ENCODE results near the gene ZNF124. TPM values are rescaled to one million over a fixed set of nuclear protein-coding genes. Genes with fewer than 3 reads are reported as not detected.
A peak's percentile ranks its signal among the peaks of the same experiment; 100 is the strongest.

ZNF124 gene
- total and polyA plus RNA-seq, 2 experiments from 2014 or later = 23.2 to 43.9 TPM

DNA sequence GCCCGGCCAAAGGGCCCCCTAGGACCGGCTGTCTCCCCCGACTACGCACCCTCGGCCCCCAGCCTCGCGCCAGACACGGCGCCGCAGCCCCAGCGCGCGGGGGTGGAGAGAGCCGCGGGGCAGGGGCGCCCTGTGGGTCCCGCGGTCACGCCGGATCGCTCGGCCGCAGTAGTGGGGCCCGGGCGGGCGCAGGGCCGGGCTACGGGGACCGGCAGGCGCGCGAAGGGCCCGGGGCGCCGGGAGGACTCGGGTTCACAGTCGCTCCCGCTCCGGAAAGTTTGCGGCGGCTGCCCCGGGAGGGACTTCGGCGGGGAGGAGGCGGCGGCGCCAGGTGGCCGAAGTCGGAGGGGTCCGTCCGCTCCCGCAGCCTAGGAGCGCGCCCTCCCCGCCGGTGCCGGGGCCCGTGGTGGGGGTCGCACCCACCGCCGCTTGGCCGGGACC, 60.5 kb downstream of the ZNF124 start:
- Mint-ChIP-seq H3K4me1 (peaks cover 11% of the 10 kb centered on the region), H3K27me3 (ENCODE audit: insufficient read depth, low read depth, poor library complexity) (peaks cover 32% of the 10 kb centered on the region), H3K9me3 (peaks cover 6% of the 10 kb centered on the region; the same call in 2 of the 3 replicates), H3K36me3 (ENCODE audit: low read depth) (peaks cover 3% of the 10 kb centered on the region; the same call in 1 of the 3 replicates), H3K27ac (no peak overlapping the region), H3K4me3 (peak overlapping the region; percentile 70; the same call in 2 of the 3 replicates)
- DNase-seq (ENCODE audit: low spot score) = peak; percentile 48
- ATAC-seq = peak; percentile 28
- H3K4me2 ChIP-seq = peak overlapping the region; percentile 97
- no peaks in the 10 kb centered on the region for H3F3A ChIP-seq (replicated peaks; ENCODE audit: low read depth)
- H4K20me1 ChIP-seq (replicated peaks; ENCODE audit: insufficient read depth) = no peaks in the 10 kb centered on the region
- H3K4me1 ChIP-seq (ENCODE audit: insufficient read depth) = peaks cover 3% of the 10 kb centered on the region
- H3K27me3 ChIP-seq (ENCODE audit: insufficient read depth) = peaks cover 45% of the 10 kb centered on the region
- H3K4me3 ChIP-seq = peak overlapping the region; percentile 83
- no peaks in the 10 kb centered on the region for H3K36me3 ChIP-seq (ENCODE audit: insufficient read depth)
- H2AFZ ChIP-seq = peak overlapping the region; percentile 97
- no peak overlapping the region for H3K27ac ChIP-seq (ENCODE audit: low read depth)
- H3K79me2 ChIP-seq (replicated peaks; ENCODE audit: insufficient read depth) = no peaks in the 10 kb centered on the region
- no peaks in the 10 kb centered on the region for H3K9me2 ChIP-seq (ENCODE audit: insufficient read depth)
- TF ChIP-seq EZH2 (IDR thresholded peaks at IDR 0.05; ENCODE audit: low read depth, unreplicated experiment) (peak; percentile 48), CREB1 (CRISPR knock-in tag; IDR thresholded peaks at IDR 0.05; ENCODE audit: low read depth) (no peak)
- TF ChIP-seq, protein P1, sequence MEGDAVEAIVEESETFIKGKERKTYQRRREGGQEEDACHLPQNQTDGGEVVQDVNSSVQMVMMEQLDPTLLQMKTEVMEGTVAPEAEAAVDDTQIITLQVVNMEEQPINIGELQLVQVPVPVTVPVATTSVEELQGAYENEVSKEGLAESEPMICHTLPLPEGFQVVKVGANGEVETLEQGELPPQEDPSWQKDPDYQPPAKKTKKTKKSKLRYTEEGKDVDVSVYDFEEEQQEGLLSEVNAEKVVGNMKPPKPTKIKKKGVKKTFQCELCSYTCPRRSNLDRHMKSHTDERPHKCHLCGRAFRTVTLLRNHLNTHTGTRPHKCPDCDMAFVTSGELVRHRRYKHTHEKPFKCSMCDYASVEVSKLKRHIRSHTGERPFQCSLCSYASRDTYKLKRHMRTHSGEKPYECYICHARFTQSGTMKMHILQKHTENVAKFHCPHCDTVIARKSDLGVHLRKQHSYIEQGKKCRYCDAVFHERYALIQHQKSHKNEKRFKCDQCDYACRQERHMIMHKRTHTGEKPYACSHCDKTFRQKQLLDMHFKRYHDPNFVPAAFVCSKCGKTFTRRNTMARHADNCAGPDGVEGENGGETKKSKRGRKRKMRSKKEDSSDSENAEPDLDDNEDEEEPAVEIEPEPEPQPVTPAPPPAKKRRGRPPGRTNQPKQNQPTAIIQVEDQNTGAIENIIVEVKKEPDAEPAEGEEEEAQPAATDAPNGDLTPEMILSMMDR (conservative IDR thresholded peaks at IDR 0.05; ENCODE audit: low read depth in 2 of 2) = no peak

- peak overlapping the region; percentile 97 for H2AFZ ChIP-seq
Measured at GRCh38 chr1:247110627-247111258, 61.1 kb downstream of the ZNF124 start.

DNA sequence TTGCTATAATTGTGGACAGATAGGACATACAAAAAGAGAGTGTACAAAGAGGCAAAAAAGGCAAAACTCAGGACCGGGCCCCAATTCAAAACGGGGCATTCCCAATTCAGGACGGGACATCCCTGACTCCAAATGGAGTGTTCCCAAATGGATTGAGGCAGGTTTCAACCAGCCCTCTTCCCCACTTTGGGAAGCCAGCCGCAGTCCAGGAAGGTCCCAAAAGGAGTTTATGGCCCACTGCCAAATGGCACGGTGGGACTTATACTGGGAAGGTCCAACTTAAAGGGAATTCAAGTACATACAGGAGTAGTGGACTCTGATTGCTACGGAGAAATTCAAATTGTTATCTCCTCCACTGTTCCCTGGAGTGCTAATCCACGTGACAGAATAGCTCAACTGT, 64.1 kb downstream of the ZNF124 start:
- no peak overlapping the region for H2AFZ ChIP-seq
- no peak overlapping the region for H3K27ac ChIP-seq (ENCODE audit: low read depth)
- Mint-ChIP-seq H3K4me3 (no peak overlapping the region), H3K9me3 (peaks cover 5% of the 10 kb centered on the region; the same call in 1 of the 3 replicates), H3K4me1 (peaks cover 29% of the 10 kb centered on the region), H3K27me3 (ENCODE audit: insufficient read depth, low read depth, poor library complexity) (peaks cover 24% of the 10 kb centered on the region), H3K27ac (no peak overlapping the region), H3K36me3 (ENCODE audit: low read depth) (peaks cover 12% of the 10 kb centered on the region)
- no peaks in the 10 kb centered on the region for H3K9me2 ChIP-seq (ENCODE audit: insufficient read depth)
- H3K27me3 ChIP-seq (ENCODE audit: insufficient read depth) = peaks cover 39% of the 10 kb centered on the region
- no peak for ATAC-seq
- H3F3A ChIP-seq (replicated peaks; ENCODE audit: low read depth) = peaks cover 6% of the 10 kb centered on the region; the same call in 1 of the 2 replicates
- peaks cover 26% of the 10 kb centered on the region for H3K4me1 ChIP-seq (ENCODE audit: insufficient read depth)
- H3K4me2 ChIP-seq = no peak overlapping the region
- no peak overlapping the region for H3K4me3 ChIP-seq
- no peak for DNase-seq (ENCODE audit: low spot score)
- H3K36me3 ChIP-seq (ENCODE audit: insufficient read depth) = no peaks in the 10 kb centered on the region
- H4K20me1 ChIP-seq (replicated peaks; ENCODE audit: insufficient read depth) = peaks cover 10% of the 10 kb centered on the region; the same call in 1 of the 2 replicates
- H3K79me2 ChIP-seq (replicated peaks; ENCODE audit: insufficient read depth) = peaks cover 11% of the 10 kb centered on the region
- TF ChIP-seq POLR2AphosphoS5 (IDR thresholded peaks at IDR 0.05; ENCODE audit: low read depth) (no peak), REST (IDR thresholded peaks at IDR 0.05; ENCODE audit: unreplicated experiment) (no peak), STAT1 (IDR thresholded peaks at IDR 0.05; ENCODE audit: unreplicated experiment) (no peak), ZNF331 (CRISPR knock-in tag; IDR thresholded peaks at IDR 0.05; ENCODE audit: low read depth) (no peak)
- TF ChIP-seq, protein P2, sequence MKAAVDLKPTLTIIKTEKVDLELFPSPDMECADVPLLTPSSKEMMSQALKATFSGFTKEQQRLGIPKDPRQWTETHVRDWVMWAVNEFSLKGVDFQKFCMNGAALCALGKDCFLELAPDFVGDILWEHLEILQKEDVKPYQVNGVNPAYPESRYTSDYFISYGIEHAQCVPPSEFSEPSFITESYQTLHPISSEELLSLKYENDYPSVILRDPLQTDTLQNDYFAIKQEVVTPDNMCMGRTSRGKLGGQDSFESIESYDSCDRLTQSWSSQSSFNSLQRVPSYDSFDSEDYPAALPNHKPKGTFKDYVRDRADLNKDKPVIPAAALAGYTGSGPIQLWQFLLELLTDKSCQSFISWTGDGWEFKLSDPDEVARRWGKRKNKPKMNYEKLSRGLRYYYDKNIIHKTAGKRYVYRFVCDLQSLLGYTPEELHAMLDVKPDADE (IDR thresholded peaks at IDR 0.05) = no peak

More at GRCh38 chr1:247110627-247111258, 61.1 kb downstream of the ZNF124 start:
- Histone ChIP-seq H3K9me2 (ENCODE audit: insufficient read depth) (no peaks in the 10 kb centered on the region), H4K20me1 (replicated peaks; ENCODE audit: insufficient read depth) (no peaks in the 10 kb centered on the region), H3K4me2 (peak overlapping the region; percentile 97), H3K27ac (ENCODE audit: low read depth) (no peak overlapping the region), H3K4me1 (ENCODE audit: insufficient read depth) (peaks cover 8% of the 10 kb centered on the region), H3K36me3 (ENCODE audit: insufficient read depth) (no peaks in the 10 kb centered on the region), H3F3A (replicated peaks; ENCODE audit: low read depth) (no peaks in the 10 kb centered on the region), H3K4me3 (peak overlapping the region; percentile 83), H3K79me2 (replicated peaks; ENCODE audit: insufficient read depth) (no peaks in the 10 kb centered on the region), H3K27me3 (ENCODE audit: insufficient read depth) (peaks cover 45% of the 10 kb centered on the region)
- Mint-ChIP-seq H3K4me1 (peaks cover 16% of the 10 kb centered on the region), H3K27me3 (ENCODE audit: insufficient read depth, low read depth, poor library complexity) (peaks cover 33% of the 10 kb centered on the region), H3K4me3 (peak overlapping the region; percentile 70), H3K36me3 (ENCODE audit: low read depth) (peaks cover 3% of the 10 kb centered on the region; the same call in 1 of the 3 replicates), H3K9me3 (peaks cover 6% of the 10 kb centered on the region; the same call in 2 of the 3 replicates), H3K27ac (no peak overlapping the region)
- no peak for TF ChIP-seq ZNF114 (CRISPR knock-in tag; IDR thresholded peaks at IDR 0.05)
- peak; percentile 4 for TF ChIP-seq EZH2 (IDR thresholded peaks at IDR 0.05; ENCODE audit: low read depth, unreplicated experiment)
- DNase-seq (ENCODE audit: low spot score) (peak; percentile 58), ATAC-seq (peak; percentile 19; the same call in 1 of the 3 replicates)

Data from GM23338 (cell line).